Measurements from ENCODE around the gene GSTM4. TPM values are rescaled to one million over a fixed set of nuclear protein-coding genes. Genes with fewer than 3 reads are reported as not detected.
A peak's percentile ranks its signal among the peaks of the same experiment; 100 is the strongest.

The GSTM4 gene
- total RNA-seq, 2 experiments from 2014 or later: 8.8 to 9.9 TPM

DNA sequence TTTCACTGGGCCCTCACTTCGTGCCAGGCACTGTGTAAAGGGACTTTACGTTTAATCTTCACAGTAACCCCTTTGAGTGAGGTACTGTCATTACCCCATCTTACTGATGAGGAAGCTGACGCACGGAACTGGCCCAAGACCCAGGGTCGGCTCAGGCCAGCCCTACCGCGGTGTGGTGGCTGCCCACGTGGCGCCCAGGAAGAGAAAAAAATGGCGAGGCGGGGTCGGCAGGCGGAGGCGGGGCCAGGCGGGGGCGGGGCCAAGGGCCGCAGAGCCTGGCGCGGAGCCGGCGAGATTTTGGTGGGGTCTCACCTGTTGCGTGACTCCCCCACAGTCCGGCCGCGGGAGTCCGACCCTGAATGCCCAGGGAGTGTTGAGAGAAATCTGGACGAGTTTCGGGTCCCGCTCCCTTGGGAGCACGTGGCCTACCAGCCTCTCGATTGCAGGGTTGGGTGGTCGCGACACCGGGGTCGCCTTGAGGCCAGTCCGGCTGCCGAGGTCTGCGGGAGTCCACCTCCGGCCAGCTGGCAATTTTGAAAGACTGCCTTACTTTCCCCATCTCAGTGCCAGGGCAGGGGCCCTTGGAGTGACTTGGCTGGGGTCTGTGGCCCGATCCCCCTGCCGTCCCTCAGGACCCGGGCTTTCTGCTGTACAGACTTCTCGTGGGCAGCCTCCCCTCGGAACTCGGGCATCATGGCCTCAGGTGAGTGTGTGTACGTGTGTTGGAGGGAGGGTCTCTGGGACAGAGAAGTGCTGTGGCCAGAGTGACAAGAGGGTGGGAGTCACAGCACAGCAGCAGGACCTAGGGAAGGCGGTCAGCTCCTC, 36.1 kb upstream of the GSTM4 start, which contains the start of the genes AMPD2 and GNAT2:
Gene AMPD2, plus strand, starts transcription at position 262 of the 825 bp plus-strand sequence. CDS start 1,339 bp downstream, outside the sequence.
Gene GNAT2, minus strand, starts transcription at position 41 of the 825 bp plus-strand sequence. CDS start 6,746 bp downstream, outside the sequence.
- CTCF ChIA-PET: interaction anchor here (0.6 to 2.5 kb wide), 7 partner anchors 10 to 88 kb away, joined by 3 to 15 read pairs (median 6); no protein-coding TSS in a partner anchor
- H3K4me1 Mint-ChIP-seq (ENCODE audit: low read depth): peaks cover 60% of the 10 kb centered on the region
- peak within 1 kb of the TSS; percentile 93 for H3K4me3 Mint-ChIP-seq
- DNase-seq: peak; percentile 79
- no peaks in the 10 kb centered on the region for H3K27me3 Mint-ChIP-seq (ENCODE audit: low read depth)
- H3K9me3 Mint-ChIP-seq: no peaks in the 10 kb centered on the region
- peaks cover 1% of the 10 kb centered on the region for H3K36me3 Mint-ChIP-seq (ENCODE audit: low read depth)
- peak within 1 kb of the TSS; percentile 91 for H3K27ac Mint-ChIP-seq
- intact Hi-C loops (cut with micrococcal nuclease): loop anchor here (1.0 to 5.0 kb wide), 6 partner anchors 24 to 718 kb away; partner anchors contain the start of genes ATXN7L2, GNAI3, RBM15 and SARS1

DNA sequence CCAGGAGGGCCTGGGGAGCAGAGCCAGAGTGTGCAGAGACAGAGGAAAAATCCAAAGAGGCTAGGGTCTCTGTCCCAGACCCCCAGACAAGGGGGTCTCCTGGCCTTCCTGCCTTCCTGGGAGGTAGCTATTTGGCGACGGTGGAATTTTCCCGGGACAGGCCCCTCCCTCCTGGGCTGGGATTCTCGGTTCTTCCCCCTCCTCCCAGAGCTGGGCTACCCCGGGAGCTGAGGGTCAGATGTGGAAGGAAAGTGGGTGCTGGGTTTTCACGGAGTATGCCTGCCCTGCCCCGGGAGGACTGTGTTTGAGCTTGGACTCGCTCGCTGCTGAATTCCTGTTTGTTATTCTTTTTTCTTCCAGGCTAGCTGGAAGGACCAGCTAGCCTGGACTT, 35.5 kb upstream of the GSTM4 start:
- intact Hi-C loops (cut with micrococcal nuclease): loop anchor here (1.0 to 5.0 kb wide), 2 partner anchors 137 to 408 kb away; partner anchors contain the start of genes ATXN7L2 and SARS1
- Mint-ChIP-seq H3K27ac (peak overlapping the region; percentile 91), H3K4me3 (peak overlapping the region; percentile 93), H3K36me3 (ENCODE audit: low read depth) (peaks cover 3% of the 10 kb centered on the region), H3K4me1 (ENCODE audit: low read depth) (peaks cover 60% of the 10 kb centered on the region), H3K9me3 (no peaks in the 10 kb centered on the region), H3K27me3 (ENCODE audit: low read depth) (no peaks in the 10 kb centered on the region)
- CTCF ChIA-PET: interaction anchor here (0.9 to 2.5 kb wide), 6 partner anchors 10 to 88 kb away, joined by 3 to 15 read pairs (median 6); no protein-coding TSS in a partner anchor
- DNase-seq: no peak

DNA sequence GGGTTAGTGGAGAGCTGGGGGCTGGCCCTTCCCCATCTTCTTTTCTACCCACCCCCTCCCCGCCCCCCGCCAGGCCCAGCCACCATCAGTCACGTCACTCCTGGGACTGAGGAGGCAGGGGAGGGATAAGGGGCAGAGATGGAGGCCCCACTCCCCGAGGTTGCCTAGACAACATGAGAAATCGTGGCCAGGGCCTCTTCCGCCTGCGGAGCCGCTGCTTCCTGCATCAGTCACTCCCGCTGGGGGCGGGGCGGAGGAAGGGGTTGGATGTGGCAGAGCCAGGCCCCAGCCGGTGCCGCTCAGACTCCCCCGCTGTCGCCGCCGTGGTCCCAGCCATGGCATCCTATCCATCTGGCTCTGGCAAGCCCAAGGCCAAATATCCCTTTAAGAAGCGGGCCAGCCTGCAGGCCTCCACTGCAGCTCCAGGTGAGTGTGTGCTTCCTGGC, 35.0 kb upstream of the GSTM4 start:
- Mint-ChIP-seq H3K4me3 (peak overlapping the region; percentile 93), H3K36me3 (ENCODE audit: low read depth) (peaks cover 4% of the 10 kb centered on the region), H3K4me1 (ENCODE audit: low read depth) (peaks cover 57% of the 10 kb centered on the region), H3K27me3 (ENCODE audit: low read depth) (no peaks in the 10 kb centered on the region), H3K9me3 (no peaks in the 10 kb centered on the region), H3K27ac (peak overlapping the region; percentile 91)
- intact Hi-C loops (cut with micrococcal nuclease): loop anchor here (1.0 to 5.0 kb wide), 3 partner anchors 138 to 409 kb away; partner anchors contain the start of genes ATXN7L2, PSMA5 and SARS1
- peak; percentile 98 for DNase-seq
- CTCF ChIA-PET: interaction anchor here (0.9 to 2.5 kb wide), 5 partner anchors 9 to 89 kb away, joined by 3 to 15 read pairs (median 8); no protein-coding TSS in a partner anchor

DNA sequence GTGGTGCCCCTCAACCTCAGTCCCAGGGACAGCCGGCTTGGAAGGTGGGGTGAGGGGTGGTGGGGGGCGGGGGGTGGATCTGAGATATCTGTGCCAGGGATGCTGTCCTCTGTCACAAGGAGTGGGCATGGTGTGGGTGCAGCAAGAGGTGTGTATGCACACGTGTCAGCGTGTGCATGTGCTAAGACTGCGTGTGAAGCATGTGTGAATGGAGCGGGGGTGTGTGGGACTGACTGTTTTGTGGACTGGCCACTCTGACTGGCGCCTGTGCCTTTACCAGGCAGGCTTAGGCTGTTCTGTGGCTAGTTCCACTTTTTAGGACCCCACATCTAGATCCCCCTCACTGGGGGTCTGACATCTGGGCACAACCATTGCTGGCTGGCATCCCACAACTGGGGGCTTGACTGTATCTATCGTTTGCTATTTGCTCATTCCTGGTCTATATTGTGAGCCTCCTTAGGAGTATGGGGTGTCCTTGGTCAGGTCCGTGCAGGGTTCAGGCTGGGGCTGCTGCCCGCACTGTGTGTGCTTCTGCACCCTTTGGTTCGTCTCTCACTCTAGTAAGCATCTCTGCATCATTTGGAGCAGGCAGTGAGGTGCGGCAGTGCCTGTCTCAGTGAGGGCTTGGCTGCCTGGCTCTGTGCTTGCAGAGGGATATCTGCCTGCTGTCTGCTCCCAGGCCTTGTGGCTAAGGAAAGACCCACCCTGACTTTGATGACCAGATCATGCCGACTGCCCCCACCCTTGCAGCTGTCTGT, 34.3 kb upstream of the GSTM4 start:
- Mint-ChIP-seq H3K27ac (peak overlapping the region; percentile 76), H3K27me3 (ENCODE audit: low read depth) (no peaks in the 10 kb centered on the region), H3K36me3 (ENCODE audit: low read depth) (peaks cover 6% of the 10 kb centered on the region), H3K9me3 (no peaks in the 10 kb centered on the region), H3K4me1 (ENCODE audit: low read depth) (peaks cover 50% of the 10 kb centered on the region), H3K4me3 (peak overlapping the region; percentile 93)
- CTCF ChIA-PET: interaction anchor here (1.4 to 2.5 kb wide), 2 partner anchors 8 to 19 kb away, joined by 4 to 8 read pairs; no protein-coding TSS in a partner anchor
- intact Hi-C loops (cut with micrococcal nuclease): loop anchor here (1.0 to 5.0 kb wide), 2 partner anchors 195 to 409 kb away; partner anchors contain the start of genes PSMA5 and SARS1
- peak; percentile 39 for DNase-seq

DNA sequence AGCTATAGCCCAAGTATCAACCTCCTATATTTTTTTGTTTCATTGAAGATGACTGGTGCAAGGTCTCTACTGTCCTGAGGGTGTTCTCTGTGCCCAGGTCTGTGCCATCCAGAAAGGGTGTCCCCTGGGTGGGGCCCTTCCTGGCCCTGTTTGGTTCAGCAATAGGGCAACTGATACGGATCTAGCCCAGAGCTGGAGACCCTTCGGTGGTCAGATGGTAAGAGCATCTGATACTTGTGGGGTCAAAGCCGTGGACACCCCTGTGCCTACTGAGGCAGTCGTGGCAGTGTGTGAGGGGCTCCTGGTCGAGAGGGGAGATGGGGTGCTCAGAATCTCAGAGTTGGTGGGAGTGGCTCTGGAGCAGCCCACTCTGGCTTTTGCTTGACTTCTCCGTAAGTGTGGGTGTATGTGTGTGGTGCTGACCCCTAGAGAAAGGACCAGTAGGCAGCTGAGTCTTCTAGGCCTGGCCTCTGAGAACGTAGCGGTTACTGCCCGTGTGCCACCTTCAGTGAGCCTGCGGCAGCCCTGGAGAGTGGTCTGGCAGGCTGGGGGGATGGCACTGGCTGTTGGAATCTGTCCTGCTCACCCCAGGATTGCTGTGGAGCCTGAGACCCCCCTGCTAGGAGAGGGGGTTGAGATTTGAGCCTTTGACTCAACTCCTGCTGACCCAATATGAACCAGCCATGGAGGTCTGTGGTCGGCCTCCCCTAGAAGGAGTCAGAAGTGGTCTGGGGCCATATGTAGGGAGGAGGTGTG, 33.6 kb upstream of the GSTM4 start:
- H3K9me3 Mint-ChIP-seq: no peaks in the 10 kb centered on the region
- H3K4me3 Mint-ChIP-seq: peak overlapping the region; percentile 93
- DNase-seq: no peak
- CTCF ChIA-PET: interaction anchor here (1.4 kb wide), 1 partner anchor 18 kb away, joined by 4 read pairs; no protein-coding TSS in a partner anchor
- peaks cover 42% of the 10 kb centered on the region for H3K4me1 Mint-ChIP-seq (ENCODE audit: low read depth)
- intact Hi-C loops (cut with micrococcal nuclease): loop anchor here (5.0 kb wide), 1 partner anchor 410 kb away; the partner anchor contains the start of gene SARS1
- H3K36me3 Mint-ChIP-seq (ENCODE audit: low read depth): peaks cover 6% of the 10 kb centered on the region
- no peaks in the 10 kb centered on the region for H3K27me3 Mint-ChIP-seq (ENCODE audit: low read depth)
- H3K27ac Mint-ChIP-seq: peak overlapping the region; percentile 76

DNA sequence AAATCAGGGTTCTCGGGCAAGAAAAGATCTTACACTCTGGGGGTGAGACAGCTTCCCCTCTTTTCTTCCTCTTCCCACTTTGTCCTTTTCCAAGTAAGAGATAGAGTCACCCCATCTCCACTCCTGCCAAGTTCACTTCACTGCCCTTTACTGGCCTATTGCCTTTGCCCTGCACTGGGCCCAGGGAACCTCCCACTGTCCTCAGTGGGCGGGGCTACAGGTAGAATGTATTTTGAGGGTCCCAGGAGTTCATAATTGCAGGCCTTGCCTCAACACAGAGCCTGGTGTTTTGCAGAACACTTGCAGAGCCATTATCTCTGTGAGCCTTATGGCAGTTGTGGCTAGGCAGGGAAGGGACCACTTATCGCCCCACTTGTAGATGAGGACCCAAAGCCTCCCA, 33.0 kb upstream of the GSTM4 start:
- no peak for DNase-seq
- intact Hi-C loops (cut with micrococcal nuclease): loop anchor here (5.0 kb wide), 1 partner anchor 411 kb away; the partner anchor contains the start of gene SARS1
- Mint-ChIP-seq H3K4me1 (ENCODE audit: low read depth) (peaks cover 38% of the 10 kb centered on the region), H3K36me3 (ENCODE audit: low read depth) (peaks cover 10% of the 10 kb centered on the region), H3K27ac (peak overlapping the region; percentile 39), H3K4me3 (peak overlapping the region; percentile 18), H3K9me3 (no peaks in the 10 kb centered on the region), H3K27me3 (ENCODE audit: low read depth) (no peaks in the 10 kb centered on the region)
- CTCF ChIA-PET: interaction anchor here (1.4 to 3.8 kb wide), 2 partner anchors 16 to 17 kb away, joined by 4 to 27 read pairs; no protein-coding TSS in a partner anchor

DNA sequence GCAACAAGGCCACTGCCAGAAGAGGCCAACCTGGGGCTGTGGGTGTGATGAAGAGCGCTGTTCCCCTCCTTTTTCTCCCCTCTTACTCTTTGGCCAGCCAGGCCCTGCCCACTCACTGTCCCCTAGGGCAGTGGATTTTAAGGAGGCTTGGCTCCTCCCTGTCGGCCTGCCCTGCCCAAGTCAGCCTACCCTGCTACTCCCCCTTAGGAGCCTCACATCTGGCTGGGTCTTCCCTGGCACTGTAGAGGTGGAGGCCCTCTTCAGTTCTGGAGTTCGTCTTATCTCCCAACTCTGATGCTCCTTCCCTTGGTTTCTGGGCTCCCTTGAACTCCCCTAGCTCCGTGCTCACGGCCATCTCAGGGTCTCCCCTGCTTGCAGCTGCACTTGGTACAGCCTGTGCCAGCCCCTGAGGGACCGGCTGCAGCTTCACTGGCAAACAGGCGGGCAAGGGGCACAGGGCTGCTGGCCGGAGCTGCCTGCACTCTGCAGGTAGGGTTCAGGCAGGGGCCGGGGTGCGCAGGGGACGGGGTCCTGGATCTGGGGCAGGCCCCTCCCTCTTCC, 32.2 kb upstream of the GSTM4 start:
- CTCF ChIA-PET: interaction anchor here (1.1 to 3.8 kb wide), 2 partner anchors 15 to 78 kb away, joined by 5 to 27 read pairs; no protein-coding TSS in a partner anchor
- no peaks in the 10 kb centered on the region for H3K9me3 Mint-ChIP-seq
- peaks cover 11% of the 10 kb centered on the region for H3K36me3 Mint-ChIP-seq (ENCODE audit: low read depth)
- intact Hi-C loops (cut with micrococcal nuclease): loop anchor here (5.0 kb wide), 1 partner anchor 411 kb away; the partner anchor contains the start of gene SARS1
- DNase-seq: no peak
- no peaks in the 10 kb centered on the region for H3K27me3 Mint-ChIP-seq (ENCODE audit: low read depth)
- peak overlapping the region; percentile 20 for H3K27ac Mint-ChIP-seq
- H3K4me1 Mint-ChIP-seq (ENCODE audit: low read depth): peaks cover 35% of the 10 kb centered on the region
- H3K4me3 Mint-ChIP-seq: peak overlapping the region; percentile 32

DNA sequence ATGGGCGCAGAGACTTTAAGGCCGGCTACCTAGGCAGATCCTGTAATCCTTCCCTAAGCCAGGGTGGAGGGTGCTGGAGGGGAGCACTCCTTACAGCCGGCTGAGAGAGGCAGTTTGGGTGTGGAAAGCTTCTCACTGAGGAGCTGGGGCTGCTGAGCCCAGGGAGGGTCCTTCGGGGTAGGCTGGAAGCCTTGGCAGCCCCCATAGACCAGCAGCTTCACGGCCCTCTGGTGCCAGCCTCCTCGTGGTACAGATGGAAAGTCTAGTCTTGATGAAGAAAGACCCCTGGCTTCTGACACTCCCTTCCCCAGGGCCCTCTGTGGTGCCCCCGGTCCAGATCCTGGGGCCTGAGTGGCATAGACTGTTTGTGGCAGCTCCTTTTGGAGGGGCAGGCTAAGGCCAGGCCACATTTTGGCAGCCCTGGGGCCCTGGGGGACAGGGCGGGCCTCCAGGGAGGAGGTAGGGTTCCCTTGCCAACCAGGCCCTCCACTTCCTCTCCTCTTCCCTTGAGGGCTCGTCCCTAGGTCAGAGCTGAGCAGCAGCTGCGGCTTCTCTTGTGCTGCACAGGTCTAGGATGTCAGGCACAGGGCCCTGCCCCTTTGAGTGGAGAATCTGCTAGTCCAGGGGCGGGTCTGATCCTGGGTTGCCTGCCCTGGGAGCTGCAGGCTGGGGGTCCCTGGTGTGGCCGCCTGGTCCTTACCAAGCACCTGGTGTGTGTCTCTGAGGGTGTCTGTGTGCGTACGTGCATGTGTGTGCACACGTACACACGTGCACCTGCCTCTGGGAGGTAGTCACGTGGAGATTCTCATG, 31.5 kb upstream of the GSTM4 start:
- peak overlapping the region; percentile 70 for H3K27ac Mint-ChIP-seq
- no peak overlapping the region for H3K4me3 Mint-ChIP-seq
- no peak for DNase-seq
- CTCF ChIA-PET: interaction anchor here (0.6 to 3.8 kb wide), 3 partner anchors 15 to 79 kb away, joined by 4 to 27 read pairs (median 5); no protein-coding TSS in a partner anchor
- no peaks in the 10 kb centered on the region for H3K27me3 Mint-ChIP-seq (ENCODE audit: low read depth)
- peaks cover 31% of the 10 kb centered on the region for H3K4me1 Mint-ChIP-seq (ENCODE audit: low read depth)
- intact Hi-C loops (cut with micrococcal nuclease): loop anchor here (5.0 kb wide), 1 partner anchor 412 kb away; the partner anchor contains the start of gene SARS1
- H3K36me3 Mint-ChIP-seq (ENCODE audit: low read depth): peaks cover 15% of the 10 kb centered on the region
- H3K9me3 Mint-ChIP-seq: no peaks in the 10 kb centered on the region

DNA sequence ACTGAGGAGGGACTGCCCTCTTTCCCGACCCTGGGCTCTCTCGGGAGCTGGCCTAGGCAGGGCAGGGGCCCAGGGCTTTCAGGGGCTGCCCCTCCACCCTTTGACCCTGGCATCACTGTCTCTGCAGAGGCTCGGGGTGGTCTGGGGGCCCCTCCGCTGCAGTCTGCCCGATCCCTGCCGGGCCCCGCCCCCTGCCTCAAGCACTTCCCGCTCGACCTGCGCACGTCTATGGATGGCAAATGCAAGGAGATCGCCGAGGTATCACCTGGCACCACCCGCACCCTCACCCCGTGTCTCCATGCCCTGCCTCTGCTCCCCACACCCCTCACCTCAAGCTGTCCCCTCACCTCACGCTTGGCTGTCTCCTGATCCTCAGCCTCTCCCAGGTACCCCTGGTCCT, 30.7 kb upstream of the GSTM4 start:
- Mint-ChIP-seq H3K4me3 (no peak overlapping the region), H3K36me3 (ENCODE audit: low read depth) (peaks cover 22% of the 10 kb centered on the region), H3K27me3 (ENCODE audit: low read depth) (no peaks in the 10 kb centered on the region), H3K9me3 (no peaks in the 10 kb centered on the region), H3K4me1 (ENCODE audit: low read depth) (peaks cover 31% of the 10 kb centered on the region), H3K27ac (peak overlapping the region; percentile 59)
- intact Hi-C loops (cut with micrococcal nuclease): no loop called here
- CTCF ChIA-PET: interaction anchor here (0.6 to 3.8 kb wide), 3 partner anchors 14 to 92 kb away, joined by 4 to 27 read pairs (median 4); no protein-coding TSS in a partner anchor
- DNase-seq: no peak
